NCI-H1436 (cell line): ENCODE results near the gene CFHR1.

Source experiments
- DNase-seq: peaks from one replicate; lab custom pipeline; 2025; lab: John Stamatoyannopoulos, UW

CFHR1 gene

DNA sequence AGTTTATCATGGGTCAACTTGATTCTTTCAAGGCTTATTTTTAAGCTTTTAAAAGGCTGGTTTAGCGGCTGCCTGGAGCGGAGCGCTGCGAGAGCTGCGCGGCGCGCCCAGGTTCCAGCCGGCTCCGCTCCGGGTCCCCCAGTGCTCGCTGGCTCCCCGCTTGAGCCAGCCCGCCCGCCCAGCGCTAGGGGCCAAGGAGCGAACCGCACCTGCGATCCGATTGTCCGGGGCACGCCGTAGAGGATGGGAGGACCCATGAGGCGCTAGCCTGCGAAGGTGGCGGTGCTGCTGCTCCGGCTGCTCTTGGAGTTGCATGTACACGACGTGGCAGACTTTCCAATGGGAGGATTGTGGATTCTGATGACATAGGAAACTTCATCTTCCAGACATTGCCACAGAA, 58.4 kb downstream of the CFHR1 start:
- DNase-seq: no peak
